ENCODE measurements around the gene RMDN3. TPM values are rescaled to one million over a fixed set of nuclear protein-coding genes. Genes with fewer than 3 reads are reported as not detected.

The RMDN3 gene
- total RNA-seq, 1 donor from 2014 or later = 28.3 TPM

GRCh38 chr15:40739047-40739446 lies 16.0 kb downstream of the RMDN3 start:
- Mint-ChIP-seq H3K27me3 (ENCODE audit: low read depth) (no peaks in the 10 kb centered on the region), H3K27ac (no peak overlapping the region), H3K4me1 (ENCODE audit: low read depth) (peaks cover 14% of the 10 kb centered on the region), H3K36me3 (ENCODE audit: low read depth) (peaks cover 56% of the 10 kb centered on the region), H3K9me3 (no peaks in the 10 kb centered on the region), H3K4me3 (ENCODE audit: low read depth) (no peak overlapping the region)
- no peak for DNase-seq (ENCODE audit: low spot score)
- intact Hi-C loops (cut with micrococcal nuclease) = no loop called here

DNA sequence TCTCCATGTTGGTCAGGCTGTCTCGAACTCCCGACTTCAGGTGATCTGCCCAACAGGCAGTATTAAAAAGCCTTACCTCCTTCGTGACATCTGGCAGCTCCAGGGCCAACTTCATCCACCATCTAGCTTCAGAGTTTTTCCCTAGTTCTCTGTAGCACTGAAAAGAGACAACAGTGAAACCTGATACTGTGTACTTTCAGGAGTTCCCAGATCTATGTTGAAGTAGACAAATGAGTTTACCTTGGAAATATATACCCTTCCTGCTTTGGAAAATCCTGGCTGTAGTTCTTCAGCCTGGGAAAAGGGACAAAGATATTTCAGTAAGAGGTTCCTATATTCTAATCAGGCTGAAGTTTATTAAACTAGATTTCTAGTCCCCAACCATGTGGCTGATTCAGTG lies 18.0 kb downstream of the RMDN3 start:
- Mint-ChIP-seq H3K4me3 (ENCODE audit: low read depth) (no peak overlapping the region), H3K27ac (no peak overlapping the region), H3K36me3 (ENCODE audit: low read depth) (peaks cover 50% of the 10 kb centered on the region), H3K9me3 (no peaks in the 10 kb centered on the region), H3K27me3 (ENCODE audit: low read depth) (no peaks in the 10 kb centered on the region), H3K4me1 (ENCODE audit: low read depth) (no peaks in the 10 kb centered on the region)
- intact Hi-C loops (cut with micrococcal nuclease) = no loop called here
- no peak for DNase-seq (ENCODE audit: low spot score)

DNA sequence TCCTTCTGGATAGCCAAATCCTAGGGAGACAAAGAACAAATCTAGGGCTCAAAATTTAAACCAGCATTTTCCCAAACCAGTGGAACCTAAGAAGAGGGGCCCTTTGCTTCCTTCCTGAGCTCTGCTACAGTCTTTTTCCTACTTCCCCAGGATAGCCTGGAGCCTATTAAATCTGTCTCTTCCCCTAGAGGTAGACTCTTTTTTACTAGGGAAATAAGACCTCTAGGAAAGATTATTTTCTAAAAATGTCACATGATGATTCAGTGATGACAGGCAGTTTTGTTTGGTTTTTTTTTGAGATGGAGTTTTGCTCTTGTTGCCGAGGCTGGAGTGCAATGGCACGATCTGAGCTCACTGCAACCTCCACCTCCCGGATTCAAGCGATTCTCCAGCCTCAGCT lies 18.5 kb downstream of the RMDN3 start:
- intact Hi-C loops (cut with micrococcal nuclease) = no loop called here
- H3K27me3 Mint-ChIP-seq (ENCODE audit: low read depth) = no peaks in the 10 kb centered on the region
- DNase-seq (ENCODE audit: low spot score) = no peak
- no peak overlapping the region for H3K4me3 Mint-ChIP-seq (ENCODE audit: low read depth)
- H3K9me3 Mint-ChIP-seq = no peaks in the 10 kb centered on the region
- H3K36me3 Mint-ChIP-seq (ENCODE audit: low read depth) = peaks cover 55% of the 10 kb centered on the region
- no peak overlapping the region for H3K27ac Mint-ChIP-seq
- H3K4me1 Mint-ChIP-seq (ENCODE audit: low read depth) = no peaks in the 10 kb centered on the region

- DNase-seq (ENCODE audit: low spot score) = no peak
- intact Hi-C loops (cut with micrococcal nuclease) = no loop called here
- no peak overlapping the region for H3K4me3 Mint-ChIP-seq (ENCODE audit: low read depth)
- no peaks in the 10 kb centered on the region for H3K4me1 Mint-ChIP-seq (ENCODE audit: low read depth)
- no peaks in the 10 kb centered on the region for H3K27me3 Mint-ChIP-seq (ENCODE audit: low read depth)
- H3K9me3 Mint-ChIP-seq = no peaks in the 10 kb centered on the region
- H3K36me3 Mint-ChIP-seq (ENCODE audit: low read depth) = peaks cover 58% of the 10 kb centered on the region
- H3K27ac Mint-ChIP-seq = no peak overlapping the region
These were observed 24.0 kb downstream of the RMDN3 start for GRCh38 chr15:40731034-40731433.

DNA sequence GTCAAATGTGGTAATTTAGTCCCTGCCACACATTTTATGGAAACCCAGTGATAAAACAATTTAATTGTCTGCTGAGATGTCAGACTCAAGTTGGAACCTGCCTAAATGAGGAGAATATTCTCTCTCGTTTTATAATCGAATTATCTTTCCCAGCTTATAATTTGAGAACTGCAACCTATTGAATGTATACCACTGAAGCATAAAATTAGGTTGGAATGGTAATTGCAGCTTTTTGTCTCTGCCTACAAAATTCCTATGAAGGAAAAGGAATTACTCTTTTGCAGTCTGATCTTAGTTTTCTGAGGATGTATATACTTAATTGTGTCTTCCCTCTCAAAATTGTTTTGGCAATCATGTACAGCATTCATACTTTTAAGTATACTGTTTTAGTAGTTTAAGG lies 31.1 kb downstream of the RMDN3 start:
- peaks cover 52% of the 10 kb centered on the region for H3K36me3 Mint-ChIP-seq (ENCODE audit: low read depth)
- no peak overlapping the region for H3K27ac Mint-ChIP-seq
- H3K4me1 Mint-ChIP-seq (ENCODE audit: low read depth) = peaks cover 9% of the 10 kb centered on the region
- intact Hi-C loops (cut with micrococcal nuclease) = no loop called here
- H3K4me3 Mint-ChIP-seq (ENCODE audit: low read depth) = no peak overlapping the region
- no peaks in the 10 kb centered on the region for H3K9me3 Mint-ChIP-seq
- DNase-seq (ENCODE audit: low spot score) = no peak
- no peaks in the 10 kb centered on the region for H3K27me3 Mint-ChIP-seq (ENCODE audit: low read depth)

DNA sequence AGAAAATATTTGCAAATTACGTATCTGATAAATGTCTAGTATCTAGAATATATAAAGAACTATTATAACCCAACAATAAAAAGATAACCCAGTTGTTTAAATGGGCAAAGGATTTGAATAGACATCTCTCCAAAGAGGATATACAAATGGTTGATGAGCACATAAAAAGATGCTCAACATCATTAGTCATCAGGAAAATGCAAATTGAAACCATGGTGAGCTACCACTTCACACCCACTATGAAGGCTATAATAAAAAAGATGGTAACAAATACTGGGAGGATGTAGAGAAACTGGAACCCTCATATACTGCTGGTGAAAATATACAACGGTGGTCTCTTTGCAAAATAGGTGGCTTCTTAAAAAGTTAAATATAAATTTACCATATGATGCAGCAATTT lies 32.1 kb downstream of the RMDN3 start:
- Mint-ChIP-seq H3K27ac (no peak overlapping the region), H3K27me3 (ENCODE audit: low read depth) (no peaks in the 10 kb centered on the region), H3K9me3 (no peaks in the 10 kb centered on the region), H3K36me3 (ENCODE audit: low read depth) (peaks cover 51% of the 10 kb centered on the region), H3K4me1 (ENCODE audit: low read depth) (peaks cover 9% of the 10 kb centered on the region), H3K4me3 (ENCODE audit: low read depth) (no peak overlapping the region)
- intact Hi-C loops (cut with micrococcal nuclease) = no loop called here
- DNase-seq (ENCODE audit: low spot score) = no peak

- no peak for DNase-seq (ENCODE audit: low spot score)
- Mint-ChIP-seq H3K36me3 (ENCODE audit: low read depth) (peaks cover 53% of the 10 kb centered on the region), H3K4me3 (ENCODE audit: low read depth) (no peak overlapping the region), H3K9me3 (no peaks in the 10 kb centered on the region), H3K27ac (peak overlapping the region; percentile 26), H3K27me3 (ENCODE audit: low read depth) (no peaks in the 10 kb centered on the region), H3K4me1 (ENCODE audit: low read depth) (peaks cover 9% of the 10 kb centered on the region)
- intact Hi-C loops (cut with micrococcal nuclease) = no loop called here
These were observed 32.7 kb downstream of the RMDN3 start for GRCh38 chr15:40722354-40722753.

GRCh38 chr15:40721701-40722100 lies 33.4 kb downstream of the RMDN3 start:
- no peak overlapping the region for H3K27ac Mint-ChIP-seq
- H3K36me3 Mint-ChIP-seq (ENCODE audit: low read depth) = peaks cover 52% of the 10 kb centered on the region
- H3K4me1 Mint-ChIP-seq (ENCODE audit: low read depth) = peaks cover 9% of the 10 kb centered on the region
- no peaks in the 10 kb centered on the region for H3K9me3 Mint-ChIP-seq
- no peaks in the 10 kb centered on the region for H3K27me3 Mint-ChIP-seq (ENCODE audit: low read depth)
- H3K4me3 Mint-ChIP-seq (ENCODE audit: low read depth) = no peak overlapping the region
- DNase-seq (ENCODE audit: low spot score) = no peak
- intact Hi-C loops (cut with micrococcal nuclease) = no loop called here

- Mint-ChIP-seq H3K4me1 (ENCODE audit: low read depth) (no peaks in the 10 kb centered on the region), H3K9me3 (no peaks in the 10 kb centered on the region), H3K4me3 (ENCODE audit: low read depth) (no peak overlapping the region), H3K27me3 (ENCODE audit: low read depth) (no peaks in the 10 kb centered on the region), H3K36me3 (ENCODE audit: low read depth) (peaks cover 55% of the 10 kb centered on the region), H3K27ac (no peak overlapping the region)
- no peak for DNase-seq (ENCODE audit: low spot score)
- intact Hi-C loops (cut with micrococcal nuclease) = no loop called here
These were observed 38.9 kb downstream of the RMDN3 start for GRCh38 chr15:40716165-40716564.

DNA sequence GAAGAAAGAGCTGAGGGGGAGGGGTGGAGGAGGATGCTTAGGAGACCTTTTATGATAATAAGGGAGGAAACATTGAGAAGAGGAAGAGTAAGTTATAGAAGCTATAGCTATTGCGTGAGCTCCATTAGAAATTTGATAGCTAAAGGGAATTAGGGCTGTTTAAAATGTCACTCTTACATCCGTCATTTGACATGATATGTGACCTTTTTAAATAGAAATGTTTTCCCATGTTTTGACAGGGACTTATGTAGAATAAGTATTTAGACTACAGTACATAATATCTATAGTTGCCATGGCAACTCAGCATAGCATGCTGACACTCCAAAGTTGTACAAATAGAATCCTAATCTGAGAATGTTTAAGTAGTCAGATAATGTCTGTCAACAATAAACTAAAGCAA lies 40.9 kb downstream of the RMDN3 start:
- no peaks in the 10 kb centered on the region for H3K4me1 Mint-ChIP-seq (ENCODE audit: low read depth)
- H3K4me3 Mint-ChIP-seq (ENCODE audit: low read depth) = no peak overlapping the region
- H3K9me3 Mint-ChIP-seq = no peaks in the 10 kb centered on the region
- H3K36me3 Mint-ChIP-seq (ENCODE audit: low read depth) = peaks cover 56% of the 10 kb centered on the region
- intact Hi-C loops (cut with micrococcal nuclease) = no loop called here
- no peak for DNase-seq (ENCODE audit: low spot score)
- no peaks in the 10 kb centered on the region for H3K27me3 Mint-ChIP-seq (ENCODE audit: low read depth)
- no peak overlapping the region for H3K27ac Mint-ChIP-seq

DNA sequence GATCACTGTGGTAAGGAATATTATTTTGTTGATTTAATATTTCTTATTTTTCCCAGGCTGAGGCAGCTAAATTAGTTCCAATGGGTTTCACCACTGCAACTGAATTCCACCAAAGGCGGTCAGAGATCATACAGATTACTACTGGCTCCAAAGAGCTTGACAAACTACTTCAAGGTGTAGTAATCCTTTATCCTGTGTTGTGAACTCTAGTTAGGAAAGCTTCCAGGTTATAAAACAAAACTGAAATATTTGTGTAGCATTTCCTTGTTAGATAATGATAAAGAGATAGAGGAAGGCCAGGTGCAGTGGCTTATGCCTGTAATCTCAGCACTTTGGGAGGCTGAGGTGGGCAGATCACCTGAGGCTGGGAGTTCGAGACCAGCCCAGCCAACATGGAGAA lies 48.9 kb downstream of the RMDN3 start:
- intact Hi-C loops (cut with micrococcal nuclease) = no loop called here
- no peaks in the 10 kb centered on the region for H3K9me3 Mint-ChIP-seq
- peaks cover 5% of the 10 kb centered on the region for H3K4me1 Mint-ChIP-seq (ENCODE audit: low read depth)
- no peaks in the 10 kb centered on the region for H3K27me3 Mint-ChIP-seq (ENCODE audit: low read depth)
- H3K27ac Mint-ChIP-seq = no peak overlapping the region
- H3K4me3 Mint-ChIP-seq (ENCODE audit: low read depth) = no peak overlapping the region
- no peak for DNase-seq (ENCODE audit: low spot score)
- H3K36me3 Mint-ChIP-seq (ENCODE audit: low read depth) = peaks cover 54% of the 10 kb centered on the region

DNA sequence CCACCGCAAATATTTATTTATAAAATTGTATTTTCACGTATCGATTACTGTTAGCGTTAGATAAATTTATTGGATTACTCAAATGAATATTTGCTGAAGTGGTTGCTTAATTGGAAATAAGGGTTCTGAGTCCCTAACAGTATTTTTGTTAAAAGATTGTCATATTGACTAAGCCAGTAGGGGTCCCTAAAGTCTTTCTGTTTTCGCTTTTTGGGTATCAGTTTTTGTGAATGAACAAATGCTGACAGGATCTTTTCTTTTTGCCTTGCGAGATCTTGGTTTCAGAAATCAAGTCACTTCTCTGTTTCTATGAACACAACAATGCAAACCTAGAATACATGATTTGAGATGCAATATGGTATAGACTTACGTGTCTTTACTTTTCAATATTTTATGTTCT lies 53.0 kb downstream of the RMDN3 start:
- intact Hi-C loops (cut with micrococcal nuclease) = no loop called here
- Mint-ChIP-seq H3K36me3 (ENCODE audit: low read depth) (peaks cover 58% of the 10 kb centered on the region), H3K4me1 (ENCODE audit: low read depth) (peaks cover 26% of the 10 kb centered on the region), H3K27me3 (ENCODE audit: low read depth) (no peaks in the 10 kb centered on the region), H3K27ac (no peak overlapping the region), H3K4me3 (ENCODE audit: low read depth) (no peak overlapping the region), H3K9me3 (no peaks in the 10 kb centered on the region)
- no peak for DNase-seq (ENCODE audit: low spot score)

GRCh38 chr15:40697916-40698315 lies 57.1 kb downstream of the RMDN3 start:
- Mint-ChIP-seq H3K9me3 (no peaks in the 10 kb centered on the region), H3K27ac (peak overlapping the region; percentile 30), H3K4me1 (ENCODE audit: low read depth) (peaks cover 35% of the 10 kb centered on the region), H3K4me3 (ENCODE audit: low read depth) (peak overlapping the region; percentile 62), H3K27me3 (ENCODE audit: low read depth) (no peaks in the 10 kb centered on the region), H3K36me3 (ENCODE audit: low read depth) (peaks cover 63% of the 10 kb centered on the region)
- DNase-seq (ENCODE audit: low spot score) = no peak
- intact Hi-C loops (cut with micrococcal nuclease) = loop anchor here (5.0 to 10.0 kb wide), 2 partner anchors 103 to 194 kb away; partner anchors contain the start of genes KNL1 and VPS18

- Mint-ChIP-seq H3K36me3 (ENCODE audit: low read depth) (peaks cover 57% of the 10 kb centered on the region), H3K9me3 (no peaks in the 10 kb centered on the region), H3K4me3 (ENCODE audit: low read depth) (peak overlapping the region; percentile 92), H3K27me3 (ENCODE audit: low read depth) (no peaks in the 10 kb centered on the region), H3K4me1 (ENCODE audit: low read depth) (peaks cover 34% of the 10 kb centered on the region), H3K27ac (peak overlapping the region; percentile 99)
- DNase-seq (ENCODE audit: low spot score) = no peak
- intact Hi-C loops (cut with micrococcal nuclease) = loop anchor here (5.0 to 10.0 kb wide), 2 partner anchors 101 to 196 kb away; partner anchors contain the start of genes KNL1 and VPS18
These were observed 58.8 kb downstream of the RMDN3 start for GRCh38 chr15:40696228-40696627.
